Vagina (tissue), 2 donors: Measurements from ENCODE around the gene TWNK.

Experiments used
- POLR2A ChIP-seq, 2 donors: fragments of 450-650 bp; IDR thresholded peaks; one replicate each; pipeline ENCODE4 v1.6.1; 2017; ENCODE audit warnings: antibody characterized with exemption in 2 of 2, mild to moderate bottlenecking in 2 of 2, moderate library complexity in 2 of 2
- POLR2AphosphoS5 ChIP-seq, 2 donors: sonication (generic); formaldehyde crosslinking; IDR thresholded peaks; one replicate each; pipeline ENCODE4 v1.9.0; 2017; ENCODE audit warnings: antibody characterized with exemption in 2 of 2, mild to moderate bottlenecking in 2 of 2, low read depth in 1 of 2; ENCODE audit not compliant: insufficient read depth in 1 of 2
- TF ChIP-seq, protein P1 (sequence below), 3 experiments: fragments of 450-650 bp in 2 of 3; fragments of 200-600 bp in 1 of 3; sonication (generic) in 1 of 3; IDR thresholded peaks; one replicate each; pipeline ENCODE4 v1.5.1; 2017 to 2019; ENCODE audit warnings: antibody characterized with exemption in 3 of 3, mild to moderate bottlenecking in 2 of 3, moderate library complexity in 2 of 3

DNA sequence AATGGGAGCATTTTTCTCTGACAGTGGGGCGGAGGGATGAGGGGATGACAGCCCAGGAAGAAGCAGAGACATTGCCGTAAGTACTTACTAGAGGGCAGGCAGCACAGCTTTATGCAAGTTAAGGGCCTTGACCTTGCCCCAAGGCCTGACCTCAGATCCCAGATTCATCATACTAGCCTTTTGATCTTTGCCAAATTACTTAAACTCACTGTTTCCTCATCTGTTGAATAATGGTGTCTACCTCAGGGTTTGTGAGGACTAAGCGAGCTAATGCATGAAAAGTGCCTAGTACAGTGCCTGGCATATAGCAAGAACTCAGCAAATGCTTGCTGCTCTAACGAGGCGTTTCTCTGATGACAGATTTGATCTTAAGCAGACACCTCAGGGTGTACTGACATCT, 21.5 kb upstream of the TWNK start:
- TF ChIP-seq, protein P1, sequence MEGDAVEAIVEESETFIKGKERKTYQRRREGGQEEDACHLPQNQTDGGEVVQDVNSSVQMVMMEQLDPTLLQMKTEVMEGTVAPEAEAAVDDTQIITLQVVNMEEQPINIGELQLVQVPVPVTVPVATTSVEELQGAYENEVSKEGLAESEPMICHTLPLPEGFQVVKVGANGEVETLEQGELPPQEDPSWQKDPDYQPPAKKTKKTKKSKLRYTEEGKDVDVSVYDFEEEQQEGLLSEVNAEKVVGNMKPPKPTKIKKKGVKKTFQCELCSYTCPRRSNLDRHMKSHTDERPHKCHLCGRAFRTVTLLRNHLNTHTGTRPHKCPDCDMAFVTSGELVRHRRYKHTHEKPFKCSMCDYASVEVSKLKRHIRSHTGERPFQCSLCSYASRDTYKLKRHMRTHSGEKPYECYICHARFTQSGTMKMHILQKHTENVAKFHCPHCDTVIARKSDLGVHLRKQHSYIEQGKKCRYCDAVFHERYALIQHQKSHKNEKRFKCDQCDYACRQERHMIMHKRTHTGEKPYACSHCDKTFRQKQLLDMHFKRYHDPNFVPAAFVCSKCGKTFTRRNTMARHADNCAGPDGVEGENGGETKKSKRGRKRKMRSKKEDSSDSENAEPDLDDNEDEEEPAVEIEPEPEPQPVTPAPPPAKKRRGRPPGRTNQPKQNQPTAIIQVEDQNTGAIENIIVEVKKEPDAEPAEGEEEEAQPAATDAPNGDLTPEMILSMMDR (IDR thresholded peaks at IDR 0.05): no peak
- TF ChIP-seq POLR2AphosphoS5 (IDR thresholded peaks at IDR 0.05; ENCODE audit: insufficient read depth in 1 of 2, low read depth in 1 of 2) (no peak), POLR2A (IDR thresholded peaks at IDR 0.05) (no peak)
